Urinary bladder (tissue), 4 donors: ENCODE data around the gene DNAJB6. TPM values are rescaled to one million over a fixed set of nuclear protein-coding genes. Genes with fewer than 3 reads are reported as not detected.

Source experiments
- DNase-seq: peaks from one replicate; pipeline ENCODE4 v3.0.0-alpha.2; 2015; ENCODE audit errors: extremely low spot score
- H3K27ac ChIP-seq: one replicate; pipeline ENCODE4 v1.5.1; 2013; ENCODE audit warnings: low read depth, mild to moderate bottlenecking, moderate library complexity
- H3K36me3 ChIP-seq: one replicate; pipeline ENCODE4 v1.6.1; 2013; ENCODE audit warnings: mild to moderate bottlenecking, moderate library complexity; ENCODE audit not compliant: insufficient read depth
- H3K4me1 ChIP-seq: one replicate; pipeline ENCODE4 v1.6.1; 2013; ENCODE audit warnings: mild to moderate bottlenecking, moderate library complexity; ENCODE audit not compliant: insufficient read depth
- H3K4me3 ChIP-seq: one replicate; pipeline ENCODE4 v1.5.1; 2013; ENCODE audit warnings: low read depth, low read length
- WGBS: extraction: QIAGEN DNeasy Blood & Tissue Kit; methylation state at CpG from one replicate; pipeline ENCODE4 v1.1.7; 2013; 5-methylcytosine and 5-hydroxymethylcytosine counted together
- polyA plus RNA-seq: library from polyadenylated mRNA; stranded (reverse); fragments of 200-250 nt; gene quantifications from one replicate; pipeline ENCODE4 v1.2.3, GENCODE V29; 2013
- total RNA-seq: library from RNA; depleted of rRNA; stranded (reverse); fragments of >200 nt; gene quantifications from one replicate; pipeline ENCODE4 v1.2.3, GENCODE V29; 2014
- donor health status: healthy with polysubstance abuse.
- donor health status: healthy.

DNAJB6 gene
- total and polyA plus RNA-seq, 2 donors = 90.4 to 137 TPM

GRCh38 chr7:157430721-157431120 lies 93.9 kb downstream of the DNAJB6 start:
- Histone ChIP-seq H3K27ac (no peak overlapping the region), H3K36me3 (no peaks in the 10 kb centered on the region), H3K4me1 (no peaks in the 10 kb centered on the region), H3K4me3 (no peak overlapping the region)
- 78% methylated on average over 7 of the region's 7 CpGs for WGBS
- DNase-seq = no peak

GRCh38 chr7:157431173-157431950 lies 94.6 kb downstream of the DNAJB6 start:
- 86% methylated on average over 29 of the region's 29 CpGs for WGBS
- Histone ChIP-seq H3K4me1 (no peaks in the 10 kb centered on the region), H3K27ac (no peak overlapping the region), H3K4me3 (no peak overlapping the region), H3K36me3 (no peaks in the 10 kb centered on the region)
- DNase-seq = no peak

GRCh38 chr7:157431951-157432540 lies 95.2 kb downstream of the DNAJB6 start:
- no peak for DNase-seq
- WGBS = 70% methylated on average over 22 of the region's 22 CpGs
- no peaks in the 10 kb centered on the region for H3K36me3 ChIP-seq
- H3K4me1 ChIP-seq = no peaks in the 10 kb centered on the region
- no peak overlapping the region for H3K4me3 ChIP-seq
- no peak overlapping the region for H3K27ac ChIP-seq

- H3K36me3 ChIP-seq = no peaks in the 10 kb centered on the region
- H3K4me1 ChIP-seq = no peaks in the 10 kb centered on the region
- H3K4me3 ChIP-seq = no peak overlapping the region
- WGBS = 8% methylated on average over 17 of the region's 17 CpGs
- DNase-seq = peak; percentile 32
- no peak overlapping the region for H3K27ac ChIP-seq
Observed at GRCh38 chr7:157432541-157432956, 95.7 kb downstream of the DNAJB6 start.

GRCh38 chr7:157432957-157433576 lies 96.3 kb downstream of the DNAJB6 start:
- DNase-seq = no peak
- Histone ChIP-seq H3K36me3 (no peaks in the 10 kb centered on the region), H3K4me1 (no peaks in the 10 kb centered on the region), H3K4me3 (no peak overlapping the region), H3K27ac (no peak overlapping the region)
- WGBS = 29% methylated on average over 18 of the region's 18 CpGs

GRCh38 chr7:157433628-157434027 lies 96.8 kb downstream of the DNAJB6 start:
- WGBS = 80% methylated on average over 12 of the region's 12 CpGs

GRCh38 chr7:157434231-157434630 lies 97.4 kb downstream of the DNAJB6 start:
- no peaks in the 10 kb centered on the region for H3K36me3 ChIP-seq
- no peaks in the 10 kb centered on the region for H3K4me1 ChIP-seq
- H3K4me3 ChIP-seq = no peak overlapping the region
- 87% methylated on average over 15 of the region's 15 CpGs for WGBS
- H3K27ac ChIP-seq = no peak overlapping the region
- DNase-seq = no peak

More at GRCh38 chr7:157433628-157434027, 96.8 kb downstream of the DNAJB6 start:
- no peaks in the 10 kb centered on the region for H3K36me3 ChIP-seq
- DNase-seq = no peak
- no peak overlapping the region for H3K4me3 ChIP-seq
- H3K27ac ChIP-seq = no peak overlapping the region
- no peaks in the 10 kb centered on the region for H3K4me1 ChIP-seq

- H3K4me1 ChIP-seq = no peaks in the 10 kb centered on the region
- no peak overlapping the region for H3K4me3 ChIP-seq
- 71% methylated on average over 8 of the region's 8 CpGs for WGBS
- DNase-seq = no peak
- H3K27ac ChIP-seq = no peak overlapping the region
- no peaks in the 10 kb centered on the region for H3K36me3 ChIP-seq
Observed at GRCh38 chr7:157434701-157435100, 97.9 kb downstream of the DNAJB6 start.

GRCh38 chr7:157436076-157436475 lies 99.3 kb downstream of the DNAJB6 start:
- 64% methylated on average over 11 of the region's 11 CpGs for WGBS
- Histone ChIP-seq H3K36me3 (no peaks in the 10 kb centered on the region), H3K27ac (no peak overlapping the region), H3K4me1 (no peaks in the 10 kb centered on the region), H3K4me3 (no peak overlapping the region)
- no peak for DNase-seq

GRCh38 chr7:157436763-157437480 lies 100.1 kb downstream of the DNAJB6 start:
- no peak overlapping the region for H3K4me3 ChIP-seq
- no peak overlapping the region for H3K27ac ChIP-seq
- no peaks in the 10 kb centered on the region for H3K36me3 ChIP-seq
- no peak for DNase-seq
- H3K4me1 ChIP-seq = no peaks in the 10 kb centered on the region
- 67% methylated on average over 13 of the region's 13 CpGs for WGBS

GRCh38 chr7:157437519-157438061 lies 100.8 kb downstream of the DNAJB6 start:
- 62% methylated on average over 9 of the region's 9 CpGs for WGBS
- Histone ChIP-seq H3K4me1 (no peaks in the 10 kb centered on the region), H3K27ac (no peak overlapping the region), H3K4me3 (no peak overlapping the region), H3K36me3 (no peaks in the 10 kb centered on the region)
- no peak for DNase-seq

GRCh38 chr7:157438121-157439025 lies 101.6 kb downstream of the DNAJB6 start:
- Histone ChIP-seq H3K27ac (no peak overlapping the region), H3K4me3 (no peak overlapping the region), H3K4me1 (no peaks in the 10 kb centered on the region), H3K36me3 (no peaks in the 10 kb centered on the region)
- no peak for DNase-seq
- 83% methylated on average over 18 of the region's 18 CpGs for WGBS
